NOMO-1 (cell line): ENCODE data around the gene PUM1.
"Not testable (repeated sequence)": the region's sequence is repeated elsewhere in the genome, so short reads cannot be mapped to it uniquely, and the experiment has no call there.

ENCODE experiments used
- DNase-seq, 2 experiments: peaks; one replicate each; lab custom pipeline; 2025; ENCODE audit not compliant: unreplicated experiment in 2 of 2; lab: John Stamatoyannopoulos, UW

The PUM1 gene

DNA sequence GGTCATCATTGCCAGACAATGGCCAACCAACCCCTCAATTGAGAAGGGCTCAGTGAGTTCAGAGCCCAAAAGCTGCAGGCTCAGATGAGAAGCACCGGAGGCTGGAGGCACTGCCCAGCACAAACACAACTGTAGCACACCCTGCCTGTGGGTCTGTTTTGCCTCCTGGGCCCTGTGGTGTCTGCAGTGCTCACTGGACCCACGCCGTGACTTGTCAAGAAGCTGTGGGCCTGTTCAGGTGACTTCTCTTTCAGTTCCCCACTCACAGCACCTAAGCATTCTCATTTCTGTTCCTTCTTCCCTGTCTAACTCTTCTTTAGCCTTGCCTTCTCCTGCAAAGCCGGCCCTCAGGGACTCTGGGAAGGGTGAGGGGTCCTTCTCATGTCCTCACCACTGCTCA lies 129.8 kb downstream of the PUM1 start:
- DNase-seq: not testable (repeated sequence)

DNA sequence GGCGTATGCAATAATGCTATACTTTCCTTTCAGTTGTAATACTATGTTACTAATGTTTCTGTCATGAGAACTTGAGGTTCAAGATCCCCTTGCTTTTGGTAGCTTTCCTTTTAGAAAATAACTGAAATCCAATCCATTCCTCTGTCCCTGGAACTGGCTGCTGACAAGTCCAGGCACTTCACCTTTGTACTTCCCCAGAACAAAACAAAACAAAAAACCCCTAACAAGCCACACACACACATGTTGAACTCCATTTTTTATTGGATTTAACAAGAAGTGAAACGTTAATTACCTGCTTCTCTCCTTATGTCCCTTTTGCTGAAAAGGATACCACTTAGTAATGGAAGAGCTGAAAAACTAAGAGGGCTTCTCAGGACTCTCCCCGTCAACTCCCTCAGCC lies 130.9 kb downstream of the PUM1 start:
- DNase-seq: no peak

DNA sequence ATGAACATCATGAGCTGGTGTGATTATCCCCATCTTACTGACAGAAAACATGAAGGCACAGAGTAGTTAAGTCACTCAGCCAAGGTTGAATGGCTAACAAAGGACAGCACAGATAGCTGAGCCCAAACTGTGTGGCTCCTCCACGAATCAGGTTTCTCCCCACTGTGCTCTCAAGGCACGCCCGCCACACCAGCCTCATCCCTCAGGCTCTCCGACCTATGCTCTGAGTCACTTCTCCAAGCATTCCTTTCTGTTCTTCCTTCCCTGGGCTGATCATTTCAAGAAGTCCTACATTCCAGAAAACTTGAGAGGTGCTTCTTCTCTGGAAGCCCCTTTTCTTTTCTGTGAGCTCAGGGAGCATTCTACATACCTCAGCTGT lies 131.7 kb downstream of the PUM1 start:
- no peak for DNase-seq

DNA sequence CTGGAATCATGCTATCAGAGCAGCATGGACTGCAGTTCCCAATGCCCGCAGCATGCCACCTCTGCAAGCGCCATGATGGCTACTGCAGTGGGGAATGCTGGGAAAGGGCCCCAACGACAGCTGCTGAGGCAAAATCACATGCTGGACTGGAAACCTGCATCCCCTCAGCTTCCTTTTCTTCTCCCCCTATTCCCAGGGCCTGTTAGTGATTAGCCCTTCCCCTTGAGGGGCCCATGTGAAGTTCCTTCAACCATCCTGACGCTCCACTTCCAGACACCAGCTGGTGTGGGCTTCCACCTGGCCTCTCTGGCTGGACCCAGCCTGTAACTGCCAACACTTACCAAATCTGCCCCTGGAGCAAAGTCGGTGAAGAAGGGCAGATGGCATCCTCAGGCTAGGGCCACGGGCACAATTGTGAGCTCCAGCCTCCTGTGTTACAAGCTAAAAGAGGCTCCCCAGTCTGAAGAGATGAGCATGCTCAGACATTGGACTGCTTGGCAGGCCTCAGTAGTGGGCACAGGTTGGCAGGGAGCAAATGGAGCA lies 134.8 kb downstream of the PUM1 start:
- no peak for DNase-seq

DNA sequence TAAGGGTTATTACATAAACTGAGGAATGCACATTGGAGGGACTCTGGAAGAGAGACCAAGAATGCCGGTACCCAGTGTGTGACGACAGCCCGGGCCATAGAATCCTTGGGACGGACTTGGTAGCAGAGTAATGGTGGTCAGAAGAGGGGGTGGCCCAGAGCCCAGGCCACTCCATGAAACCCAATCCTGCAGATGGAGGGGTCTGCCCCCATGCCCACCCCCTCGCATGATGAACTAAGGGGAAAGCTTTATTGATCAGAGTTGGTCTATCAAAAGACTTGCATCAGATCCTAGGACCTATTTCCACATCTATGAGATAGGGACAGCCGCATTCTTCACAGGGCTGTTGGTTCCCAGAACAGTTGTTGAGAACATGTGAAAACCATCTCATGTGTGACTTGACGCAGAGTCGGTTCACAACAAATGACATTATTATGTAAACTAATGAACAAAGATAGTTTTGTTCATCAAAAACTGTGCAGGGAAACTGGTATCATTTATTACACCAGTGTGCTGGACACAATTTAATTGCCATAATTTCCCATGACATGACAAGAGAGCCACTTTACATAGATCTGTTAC lies 135.5 kb downstream of the PUM1 start:
- no peak for DNase-seq

DNA sequence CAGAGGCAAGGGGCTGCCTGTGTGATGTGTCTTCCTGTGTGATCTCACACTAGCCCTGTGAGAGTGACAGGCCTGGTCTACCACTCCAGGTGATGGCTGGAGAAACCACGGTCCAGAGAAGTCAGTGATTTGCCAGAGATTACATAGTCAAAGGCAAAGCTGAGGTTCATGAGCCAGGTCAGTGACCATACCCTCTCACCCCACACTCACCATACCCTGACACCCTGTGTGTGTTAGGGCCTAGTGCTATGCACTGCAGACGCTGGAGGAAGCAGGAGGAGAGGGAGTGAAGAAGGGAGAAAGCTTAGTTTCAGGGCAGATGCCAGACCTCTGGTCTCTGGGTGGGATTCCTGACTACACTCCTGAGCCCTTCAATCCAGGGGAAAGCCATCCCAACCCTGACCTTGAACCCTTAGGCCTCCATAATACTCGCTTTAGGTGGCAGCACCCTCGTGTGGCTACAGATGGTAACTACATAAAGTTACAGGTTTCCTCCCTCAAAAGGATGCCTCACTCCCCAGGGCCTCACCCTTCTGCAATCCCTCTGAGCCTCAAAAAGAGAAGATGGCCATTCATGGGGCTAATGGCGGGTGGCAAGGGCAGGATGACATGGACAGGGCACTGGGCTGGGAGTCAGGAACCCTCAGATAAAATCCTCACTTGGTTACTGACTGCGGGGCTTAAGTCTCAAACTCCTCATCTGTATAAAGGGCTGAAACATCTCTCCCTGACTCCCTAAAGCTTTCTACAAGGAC lies 136.2 kb downstream of the PUM1 start:
- peak; percentile 20 to 30 for DNase-seq

DNA sequence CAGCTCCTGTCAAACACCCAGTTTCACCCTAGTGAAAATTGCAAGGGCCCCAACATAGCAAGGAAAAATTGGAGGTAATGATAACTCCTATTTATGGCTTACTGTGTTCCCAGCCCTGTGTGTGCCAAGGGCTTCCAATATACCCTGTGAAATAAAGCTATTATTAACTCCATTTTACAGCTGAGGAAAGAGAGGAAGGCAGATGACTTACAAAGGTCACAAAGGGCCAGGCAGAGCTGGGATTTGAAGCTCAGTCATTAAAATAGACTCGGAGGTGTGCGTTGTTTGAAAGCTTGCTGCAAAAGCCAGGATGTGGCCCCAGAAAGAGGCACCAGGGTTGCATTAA lies 136.8 kb downstream of the PUM1 start:
- DNase-seq: no peak

DNA sequence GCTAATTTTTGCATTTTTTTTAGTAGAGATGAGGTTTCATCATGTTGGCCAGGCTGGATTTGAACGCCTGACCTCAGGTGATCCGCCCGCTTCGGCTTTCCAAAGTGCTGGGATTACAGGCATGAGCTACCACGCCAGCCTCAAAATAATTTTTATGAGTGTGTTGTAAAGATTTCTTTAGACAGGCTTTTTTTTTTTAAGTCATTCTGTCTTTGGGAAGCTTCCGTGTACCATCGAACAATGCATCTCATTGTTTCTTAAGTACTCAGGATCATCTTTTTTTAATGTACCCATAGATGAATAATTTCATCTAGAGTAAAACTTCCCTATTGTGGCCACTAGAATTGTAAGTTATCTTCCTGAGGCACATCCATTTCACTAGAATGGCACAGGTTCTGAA lies 137.3 kb downstream of the PUM1 start:
- no peak for DNase-seq

DNA sequence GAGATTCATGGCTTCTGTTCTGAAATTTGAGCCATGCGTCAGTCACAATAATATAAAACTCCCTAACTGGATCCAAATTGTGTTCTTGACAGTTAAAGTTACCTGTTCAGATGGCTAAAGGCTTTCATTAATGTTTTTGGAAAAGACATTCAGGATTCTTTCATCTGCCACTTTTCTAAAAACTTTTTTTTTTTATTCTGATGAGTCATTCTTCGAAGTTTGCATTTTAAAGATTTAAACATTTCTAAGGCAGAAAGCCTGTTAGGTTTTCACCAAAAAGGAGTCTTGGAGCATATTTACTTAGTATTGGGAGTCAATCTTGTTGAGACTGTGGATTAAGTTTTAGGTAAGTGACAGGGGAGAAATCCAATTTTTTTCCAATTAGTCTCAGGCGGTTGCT lies 138.1 kb downstream of the PUM1 start:
- no peak for DNase-seq

DNA sequence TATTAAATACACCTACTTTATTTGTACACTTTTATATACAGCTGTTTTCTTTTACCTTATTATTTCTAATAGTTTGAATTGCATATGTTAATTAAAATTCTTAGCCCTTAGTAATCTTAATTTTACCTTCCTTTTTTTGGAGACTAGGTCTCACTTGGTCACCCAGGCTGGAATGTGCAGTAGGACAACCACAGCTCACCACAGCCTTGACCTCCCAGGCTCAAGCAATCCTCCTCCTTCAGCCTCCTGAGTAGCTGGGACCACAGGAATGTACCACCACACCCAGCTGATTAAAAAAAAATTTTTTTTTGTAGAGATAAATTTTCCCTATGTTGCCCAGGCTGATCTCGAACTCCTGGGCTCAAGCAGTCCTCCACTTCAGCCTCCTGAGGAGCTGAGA lies 141.9 kb downstream of the PUM1 start:
- DNase-seq: no peak

DNA sequence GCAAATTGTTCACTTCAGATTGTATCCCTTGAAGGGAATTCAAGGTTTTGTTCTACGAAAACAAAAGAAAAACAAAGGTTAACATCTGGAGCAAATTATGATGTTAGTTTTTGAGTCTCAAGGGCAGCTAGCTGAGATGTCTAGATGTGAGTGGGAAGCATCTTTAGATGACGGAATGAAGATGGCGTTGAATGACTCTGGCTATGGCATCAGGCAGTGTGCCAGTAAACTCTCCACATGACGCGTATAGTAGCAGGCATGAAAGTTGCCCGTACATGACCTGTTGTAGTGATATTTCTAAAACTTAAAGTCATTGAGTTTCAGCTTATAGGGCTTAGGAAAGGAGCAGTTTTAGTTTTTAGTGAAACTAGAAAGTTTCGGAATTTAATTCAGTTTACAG lies 144.7 kb downstream of the PUM1 start:
- no peak for DNase-seq

DNA sequence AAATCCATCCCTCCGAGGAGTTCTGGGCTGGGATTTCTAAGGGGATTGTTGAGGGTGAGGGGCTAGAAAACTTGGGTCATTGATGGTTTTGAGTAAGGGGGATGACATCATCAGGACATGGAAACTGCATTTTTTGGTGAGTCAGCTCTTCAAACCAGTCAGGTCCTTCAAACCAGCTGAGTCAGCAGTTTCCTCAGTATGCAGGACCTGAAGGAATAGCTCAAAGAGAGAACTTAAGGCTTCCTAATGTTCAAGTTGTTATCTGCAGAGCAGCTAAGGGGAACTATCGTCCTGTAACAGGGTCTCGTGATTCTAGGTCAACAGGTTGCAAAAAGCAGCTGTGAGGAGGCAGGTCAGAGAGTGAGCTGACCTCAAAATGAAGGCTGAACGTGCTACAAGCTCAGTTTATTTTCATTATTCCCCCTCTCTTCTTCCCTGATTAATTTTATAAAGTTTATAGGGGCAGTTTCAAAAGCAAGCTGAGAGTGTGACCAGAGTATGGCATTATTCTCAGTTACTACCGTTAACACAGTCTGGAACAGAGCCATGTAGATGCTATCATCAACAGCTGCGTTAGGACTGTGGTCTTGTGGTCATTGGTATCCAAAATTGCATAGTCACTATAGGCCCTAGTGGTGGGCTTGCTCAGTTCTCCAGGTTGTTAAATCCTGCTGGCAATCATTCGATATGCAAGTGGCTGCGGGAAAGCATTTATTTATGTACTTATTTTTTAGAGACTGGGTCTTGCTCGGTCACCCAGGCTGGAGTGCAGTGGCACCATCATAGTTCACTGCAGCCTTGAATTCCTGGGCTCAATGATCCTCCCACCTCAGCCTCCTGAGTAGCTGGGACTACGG lies 146.3 kb downstream of the PUM1 start:
- peak; percentile 24 to 71 for DNase-seq

DNA sequence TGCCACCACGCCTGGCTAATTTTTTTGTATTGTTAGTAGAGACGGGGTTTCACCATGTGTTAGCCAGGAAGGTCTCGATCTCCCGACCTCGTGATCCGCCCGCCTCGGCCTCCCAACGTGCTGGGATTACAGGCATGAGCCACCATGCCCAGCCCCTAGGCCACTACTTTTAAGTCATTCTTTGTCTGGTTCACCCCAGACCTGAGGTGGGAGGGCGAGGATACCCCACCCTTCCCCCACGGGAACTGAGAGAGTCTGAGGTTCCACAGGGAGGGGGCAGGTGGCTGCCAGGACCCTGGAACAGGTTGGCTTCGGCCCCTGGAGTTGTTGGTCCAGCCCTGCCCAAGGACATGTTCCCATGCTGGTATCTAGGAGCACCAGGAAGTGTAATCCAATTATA lies 149.2 kb downstream of the PUM1 start:
- DNase-seq: no peak

DNA sequence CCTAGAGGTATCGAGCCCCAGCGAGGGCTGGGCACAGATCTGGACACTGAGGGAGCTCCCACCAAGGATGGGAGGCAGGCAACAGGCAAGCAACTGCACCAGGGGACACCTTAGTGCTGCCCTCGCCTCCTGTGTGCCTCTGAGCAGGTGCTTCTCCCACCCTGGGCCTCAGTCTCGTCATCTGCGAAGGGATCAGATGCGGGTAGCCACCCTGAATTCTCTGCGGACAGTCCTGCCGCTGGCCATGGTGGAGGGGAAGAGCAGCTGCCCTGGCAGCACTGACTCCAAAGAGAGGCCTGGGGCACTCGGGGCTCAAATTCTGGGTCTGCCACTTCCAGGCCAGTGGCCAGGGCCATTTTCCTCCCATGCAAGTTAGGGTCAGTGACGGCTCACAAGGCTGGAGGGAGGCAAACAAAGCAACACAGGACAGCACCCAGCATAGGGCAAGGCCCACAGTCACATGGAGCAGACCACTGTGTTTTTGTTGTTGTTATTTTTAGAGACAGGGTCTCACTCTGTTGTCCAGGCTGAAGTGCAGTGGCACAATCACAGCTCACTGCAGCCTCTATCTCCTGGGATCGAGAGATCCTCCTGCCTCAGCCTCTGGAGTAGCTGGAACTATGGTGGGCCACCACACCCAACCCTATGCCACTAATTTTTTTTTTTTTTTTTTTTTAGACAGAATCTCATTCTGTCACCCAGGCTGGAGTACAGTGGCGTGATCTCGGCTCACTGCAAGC lies 149.9 kb downstream of the PUM1 start:
- DNase-seq: no peak

DNA sequence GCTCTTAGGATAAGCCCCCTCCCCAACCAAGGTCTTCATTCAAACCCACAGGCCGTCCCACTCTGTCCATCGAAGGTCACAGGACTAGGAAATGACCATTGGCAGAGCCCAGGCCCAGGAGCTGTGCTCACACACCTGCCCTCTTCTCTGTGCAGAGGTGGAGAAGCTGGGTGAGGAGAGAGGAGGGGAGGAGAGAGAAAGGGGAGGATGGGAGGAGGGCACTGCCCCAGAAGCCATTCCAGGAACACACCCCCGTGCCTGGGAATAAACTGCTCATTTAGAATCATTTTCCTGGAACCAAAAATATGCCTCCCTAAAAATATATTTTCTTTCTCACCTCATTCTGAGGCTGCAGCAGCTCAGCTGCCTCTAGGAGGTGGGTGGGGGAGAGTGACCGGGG lies 150.6 kb downstream of the PUM1 start:
- DNase-seq: no peak

DNA sequence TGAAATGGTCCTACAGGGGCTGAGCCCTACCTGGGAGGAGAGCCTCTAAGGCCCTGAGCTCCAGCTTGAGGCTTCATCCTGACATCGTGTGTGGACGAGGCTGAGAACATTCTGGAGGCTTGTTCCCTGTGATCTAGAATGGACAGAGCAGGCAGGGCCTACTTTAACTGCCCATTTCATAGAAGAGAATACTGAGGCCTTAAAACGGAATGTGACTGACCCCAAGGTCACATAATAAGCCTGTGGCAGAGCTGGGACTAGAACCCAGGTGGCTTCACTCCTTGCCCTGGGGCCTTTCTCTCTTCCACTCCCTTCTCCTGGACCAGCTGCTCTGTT lies 151.0 kb downstream of the PUM1 start:
- no peak for DNase-seq

DNA sequence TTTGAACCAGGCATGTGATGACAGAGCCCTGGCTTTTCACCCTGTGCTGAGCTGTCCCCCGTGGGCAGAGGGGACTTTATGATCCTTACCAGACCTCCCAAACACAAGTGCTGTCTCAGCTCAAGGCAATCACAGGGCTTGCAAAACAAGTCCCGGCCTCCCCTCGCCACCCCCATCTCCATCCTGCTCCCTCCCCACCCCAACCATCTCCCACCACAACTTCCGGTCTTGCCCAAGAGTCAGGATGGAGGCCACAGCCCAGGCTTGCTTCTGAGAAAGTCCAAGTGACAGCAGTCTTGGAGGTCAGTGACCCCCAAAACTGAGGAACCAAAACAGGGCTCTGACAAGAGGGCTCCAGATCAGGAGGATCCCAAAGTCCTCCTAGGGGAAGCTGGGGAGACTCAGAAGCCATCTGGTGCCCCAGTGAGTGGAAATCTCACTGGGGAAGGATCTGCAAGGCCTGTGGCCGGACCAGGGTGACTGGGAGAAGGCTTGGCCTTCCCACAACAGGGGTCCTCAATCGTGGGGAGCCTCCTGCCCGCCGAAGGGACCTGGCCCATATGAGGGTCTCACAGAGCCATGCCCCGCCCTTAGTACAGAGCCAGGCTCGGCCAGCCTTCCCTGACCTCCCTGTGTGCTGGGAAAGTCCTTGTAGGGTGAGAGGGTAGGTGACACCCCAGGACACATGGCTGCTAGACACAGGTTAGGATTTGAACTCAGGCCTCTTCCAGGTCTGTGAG lies 152.4 kb downstream of the PUM1 start:
- DNase-seq: peak; percentile 69 to 87

DNA sequence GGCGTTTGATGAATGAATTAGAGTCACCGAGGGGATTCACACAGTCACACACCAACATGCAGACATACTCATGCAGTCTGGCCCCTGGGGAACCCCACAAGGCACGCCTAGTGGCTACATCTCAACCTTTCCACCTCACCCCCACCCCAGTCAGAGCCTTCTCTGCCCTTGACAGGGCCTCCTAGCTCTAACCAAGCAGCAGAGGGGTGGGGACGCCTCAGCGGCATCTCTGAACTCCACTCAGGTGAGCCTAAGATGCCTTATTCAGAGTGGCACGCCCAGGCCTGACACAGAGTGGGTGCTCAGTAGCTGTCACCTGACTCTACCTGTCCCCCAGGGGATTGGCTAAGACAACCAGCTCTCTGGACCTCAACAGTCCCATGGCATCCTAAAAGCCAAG lies 153.3 kb downstream of the PUM1 start:
- no peak for DNase-seq

DNA sequence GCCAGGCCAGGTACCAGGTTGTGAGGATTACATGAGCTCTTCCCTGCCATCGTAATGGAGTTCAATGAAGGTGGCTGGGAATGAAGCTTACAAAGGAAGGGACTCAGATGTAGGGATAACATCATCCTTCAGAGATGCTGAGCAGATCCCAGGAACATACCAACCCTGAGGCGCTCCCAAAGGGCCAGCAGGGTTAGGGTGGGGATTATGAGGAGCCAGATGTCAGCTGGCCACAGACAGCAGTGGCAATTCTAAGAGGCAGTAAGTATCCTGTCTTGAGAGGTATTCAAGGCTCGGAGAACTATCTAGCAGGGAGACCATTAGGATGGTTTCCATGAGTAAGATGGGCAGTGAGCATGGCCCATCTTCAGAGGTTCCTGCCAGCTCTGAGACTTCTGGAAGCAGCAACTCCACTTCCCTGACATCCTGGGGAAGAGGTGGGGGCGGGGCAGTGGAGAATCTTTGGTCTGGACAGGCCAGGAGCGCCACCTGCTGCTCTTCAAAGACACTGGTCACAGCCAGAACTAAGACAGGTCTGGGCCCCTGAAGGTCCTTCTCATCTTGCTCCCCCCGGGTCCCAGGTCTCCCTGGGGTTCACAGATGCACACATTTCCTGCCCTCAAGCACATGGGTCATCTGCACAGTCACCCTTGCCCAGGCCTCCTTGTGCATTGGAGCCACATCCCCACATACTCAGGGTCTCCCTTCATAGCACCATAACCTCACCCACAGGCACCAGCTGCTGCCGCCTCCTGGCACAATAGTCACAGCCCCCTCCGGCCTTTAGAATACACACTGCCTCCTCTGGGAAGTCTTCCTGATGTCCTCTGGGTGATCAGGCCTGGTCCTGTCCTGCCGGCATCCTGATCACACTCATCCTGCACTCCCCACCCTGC lies 154.2 kb downstream of the PUM1 start:
- DNase-seq: peak; percentile 43 to 47
